ENCODE results near the gene ABCA3.
"Not testable (repeated sequence)": the region's sequence is repeated elsewhere in the genome, so short reads cannot be mapped to it uniquely, and the experiment has no call there.

Gene ABCA3

GRCh38 chr16:2278956-2279800, 61.4 kb downstream of the ABCA3 start:
- no peak for DNase-seq

- no peak for DNase-seq
Measured at GRCh38 chr16:2278272-2278608, 62.3 kb downstream of the ABCA3 start.

DNA sequence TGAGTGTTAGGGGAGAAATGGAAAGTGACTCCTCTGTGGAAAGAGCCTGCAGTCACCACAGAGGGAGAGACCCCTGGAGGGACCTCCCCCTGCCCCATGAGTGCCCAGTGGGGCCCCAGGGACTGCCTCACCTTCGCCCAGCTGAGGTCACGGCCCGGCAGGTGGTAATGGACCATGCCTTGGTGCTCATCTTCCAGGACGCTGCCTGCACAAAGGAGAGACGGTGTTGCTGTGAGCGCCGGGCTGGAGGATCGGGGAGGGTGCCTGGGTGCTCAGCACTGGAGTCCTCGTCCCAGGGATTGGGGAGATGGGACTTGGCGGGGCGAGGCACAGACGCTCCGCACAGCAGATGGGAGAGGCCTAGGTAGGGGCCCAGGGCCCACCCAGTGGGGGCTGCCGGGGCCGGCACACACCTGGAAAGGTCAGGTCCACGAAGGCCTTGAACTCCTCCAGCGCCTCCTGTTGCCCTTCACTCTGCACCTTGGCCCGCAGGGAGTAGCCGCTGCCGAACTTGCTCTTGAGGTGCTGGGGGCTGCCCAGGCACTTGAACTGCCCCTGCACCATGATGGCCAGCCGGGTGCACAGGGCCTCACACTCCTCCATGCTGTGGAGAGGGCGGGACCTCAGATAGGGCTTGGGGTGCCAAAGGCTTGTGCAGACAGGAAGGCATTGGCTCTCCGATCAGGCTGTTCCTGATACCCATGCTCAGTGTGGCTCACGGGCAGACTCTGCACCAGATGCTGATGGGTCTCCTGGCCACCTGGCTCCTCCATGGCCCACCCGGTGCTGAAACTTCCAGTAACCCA, 62.9 kb downstream of the ABCA3 start:
- no peak for DNase-seq

DNA sequence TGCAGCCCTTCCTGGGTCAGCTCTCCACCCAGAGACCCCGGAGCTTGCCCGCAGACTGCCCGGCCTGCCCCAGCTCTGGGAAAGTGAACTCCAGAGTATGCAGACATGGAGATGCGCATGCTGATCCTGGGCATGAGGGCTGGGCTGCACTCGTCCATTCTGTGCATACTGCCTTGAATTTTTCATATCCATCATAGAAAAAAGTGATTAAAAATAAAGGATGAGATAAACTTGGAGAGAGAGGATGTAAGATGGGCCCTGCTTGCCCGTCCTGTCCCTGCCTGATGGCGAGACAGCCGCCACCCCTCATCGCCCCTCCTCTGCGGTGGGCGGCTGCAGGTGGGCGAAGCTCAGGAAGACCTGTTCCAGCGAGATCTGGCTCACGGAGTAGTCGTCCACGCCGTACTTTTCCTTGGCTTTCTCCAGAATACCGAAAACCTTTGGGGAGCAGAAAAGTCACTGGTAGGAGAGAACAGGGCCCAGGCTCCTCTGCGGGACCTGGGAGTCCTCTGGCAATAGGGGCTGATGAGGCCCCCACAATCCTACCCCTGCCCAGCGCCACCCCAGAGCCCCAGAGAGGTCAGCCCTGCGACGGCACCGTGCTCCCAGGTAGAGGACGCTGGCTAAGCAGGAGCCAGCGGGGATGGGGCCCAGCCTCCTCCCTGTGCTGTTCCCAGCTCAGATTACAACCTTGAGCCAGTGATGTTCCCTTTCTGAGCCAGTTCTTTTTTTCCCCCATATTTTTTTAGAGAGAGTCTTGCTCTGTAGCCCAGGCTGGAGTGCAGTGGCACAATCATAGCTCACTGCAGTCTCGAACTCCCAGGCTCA, 63.9 kb downstream of the ABCA3 start:
- DNase-seq, result no peak

GRCh38 chr16:2275476-2276367, 64.8 kb downstream of the ABCA3 start:
- no peak for DNase-seq

- DNase-seq, result no peak
Measured at GRCh38 chr16:2273931-2274330, 66.6 kb downstream of the ABCA3 start.

GRCh38 chr16:2273484-2273883, 67.0 kb downstream of the ABCA3 start:
- no peak for DNase-seq

GRCh38 chr16:2271848-2272461, 68.6 kb downstream of the ABCA3 start:
- no peak for DNase-seq

DNA sequence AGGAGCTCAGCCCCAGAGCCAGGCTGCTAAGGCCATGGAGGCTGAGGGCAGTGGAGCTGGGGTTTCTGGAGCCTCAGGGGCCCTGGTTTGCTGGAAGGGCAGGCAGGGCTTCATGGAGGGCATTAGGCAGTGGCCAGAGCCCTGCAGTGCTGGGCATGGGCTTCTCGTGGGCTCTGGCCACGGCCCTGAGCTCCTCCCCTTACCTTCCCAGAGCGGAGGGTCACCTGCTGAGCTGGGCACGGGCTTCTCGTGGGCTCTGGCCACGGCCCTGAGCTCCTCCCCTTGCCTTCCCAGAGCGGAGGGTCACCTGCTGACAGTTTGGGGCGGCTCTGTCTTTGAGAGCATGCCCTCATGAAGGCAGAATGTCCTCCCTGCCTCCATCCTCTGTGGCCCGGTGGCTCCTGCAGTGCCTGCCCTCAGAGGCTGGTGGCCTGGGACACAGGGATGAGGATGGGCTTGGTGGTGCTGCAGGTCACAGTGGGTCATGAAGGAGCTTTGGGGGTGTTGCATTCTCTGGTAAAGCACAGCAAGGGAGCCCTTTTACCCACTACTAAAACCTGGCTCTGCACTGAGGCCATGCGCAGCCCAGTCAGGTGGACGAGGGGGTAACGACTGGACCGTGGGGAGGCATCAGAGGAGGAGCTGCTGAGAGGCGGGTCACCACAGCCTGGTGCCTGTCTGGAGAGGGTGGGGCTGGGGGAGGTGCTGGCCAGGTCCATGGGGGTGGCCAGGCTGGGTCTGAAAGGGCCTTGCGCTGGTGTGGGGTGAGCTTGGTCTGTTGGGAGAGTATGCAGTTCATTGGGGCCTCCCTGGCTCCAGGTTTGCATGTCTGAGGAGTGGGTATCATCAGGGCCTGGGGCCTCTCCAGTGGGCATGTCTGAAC, 69.7 kb downstream of the ABCA3 start:
- DNase-seq, result no peak

DNA sequence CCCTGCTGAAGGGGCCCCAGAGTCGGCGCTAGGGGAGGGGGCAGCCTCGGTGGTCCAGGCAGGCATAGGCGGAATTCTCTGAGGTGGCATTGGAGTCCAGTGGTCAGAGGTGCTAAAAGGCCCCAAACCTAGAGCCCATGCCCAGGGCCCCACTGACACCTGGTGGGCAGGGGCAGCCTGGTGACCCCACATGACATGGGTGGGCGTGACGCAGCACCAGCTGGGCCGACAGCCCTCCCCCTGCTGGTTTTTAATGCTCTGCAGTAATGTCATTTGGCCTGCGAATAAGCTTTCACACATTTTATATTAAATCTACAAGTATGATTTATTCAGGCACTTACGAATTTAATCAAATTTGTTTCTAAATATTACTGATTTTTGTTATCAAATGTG, 70.5 kb downstream of the ABCA3 start:
- no peak for DNase-seq

DNA sequence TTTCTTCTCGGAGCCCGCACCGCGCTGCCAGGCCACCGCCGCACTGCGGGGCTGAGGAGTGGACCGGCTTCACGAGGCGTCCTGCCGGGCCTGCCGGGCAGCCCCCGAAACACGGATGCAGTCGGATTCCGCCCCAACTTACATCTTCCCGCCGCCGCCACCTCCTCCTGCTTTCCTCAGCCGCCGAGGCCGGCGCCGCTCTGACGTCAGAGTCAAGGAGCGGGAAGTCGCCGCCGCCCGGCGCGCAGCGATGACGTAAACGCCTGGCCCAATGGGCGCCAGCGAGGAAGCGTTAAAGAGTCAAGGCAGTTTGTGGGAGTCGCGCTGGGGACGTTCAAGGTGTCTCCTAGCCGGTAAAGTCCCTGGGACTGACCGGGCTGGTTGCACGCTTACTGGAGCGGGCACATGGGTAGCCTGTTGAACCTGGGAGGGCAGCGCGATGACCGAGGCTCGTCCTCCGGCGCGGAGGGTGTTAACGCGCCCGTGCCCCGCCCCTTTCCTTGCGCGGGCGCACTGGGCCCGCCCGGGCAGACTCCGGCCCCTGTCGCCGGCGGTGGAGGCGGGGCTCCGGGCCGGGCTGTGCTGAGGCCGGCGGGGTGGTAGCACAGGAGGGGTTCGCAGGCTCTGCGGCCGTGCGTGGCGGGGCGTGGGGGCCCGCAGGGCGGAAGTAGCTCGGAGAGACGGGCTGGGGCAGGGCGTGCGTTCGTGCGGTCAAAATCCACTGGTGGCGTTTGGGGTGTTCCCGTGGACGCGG, 72.4 kb downstream of the ABCA3 start, which contains the start of gene RNPS1:
RNPS1 (minus strand) TSS at position 214 of the 754 bp plus-strand sequence. CDS start 3,483 bp downstream, outside the sequence.
- DNase-seq, result peak; percentile 96

DNA sequence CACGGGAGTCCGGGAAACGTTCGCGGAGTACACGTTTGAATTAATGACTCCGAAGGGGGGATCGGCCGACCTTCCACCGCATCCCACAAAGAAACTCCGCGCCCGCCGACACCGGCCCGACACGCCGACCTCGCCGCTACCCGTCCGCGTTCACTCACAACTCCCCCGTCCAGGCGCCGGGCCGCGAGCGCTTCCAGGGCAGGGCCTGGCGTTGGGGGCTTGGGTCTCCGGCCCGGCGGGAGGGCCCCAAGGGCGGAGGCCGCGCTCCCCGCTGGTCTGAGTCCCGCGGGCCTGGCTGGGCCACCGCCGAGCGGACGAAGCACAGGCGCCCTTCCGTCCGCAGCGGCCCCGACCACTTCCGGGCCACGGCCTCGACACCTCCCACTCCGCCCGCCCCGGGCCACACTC, 73.0 kb downstream of the ABCA3 start:
- DNase-seq, result not testable (repeated sequence)

GRCh38 chr16:2266887-2267286, 73.6 kb downstream of the ABCA3 start:
- peak; percentile 36 for DNase-seq

DNA sequence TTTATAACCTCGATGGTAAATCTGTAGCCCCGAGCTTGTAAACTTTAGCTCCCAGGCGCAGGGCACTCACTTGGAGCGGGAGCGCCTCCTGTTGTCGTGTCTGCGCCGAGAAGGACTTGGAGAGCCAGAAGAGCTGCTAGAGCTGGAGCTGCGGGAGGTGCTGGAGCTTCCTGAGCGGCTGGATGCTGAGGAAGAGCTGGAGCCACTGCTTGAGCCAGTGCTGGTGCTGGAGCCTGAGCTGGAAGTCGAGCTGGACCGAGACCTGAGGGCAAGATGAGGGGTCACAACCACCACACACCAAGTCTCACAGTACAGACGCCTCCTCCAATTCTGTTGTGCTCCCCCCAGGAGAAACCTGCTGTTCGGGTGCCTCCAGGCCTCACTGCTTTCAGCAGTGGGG, 77.5 kb downstream of the ABCA3 start:
- DNase-seq, result not testable (repeated sequence)

GRCh38 chr16:2260250-2260649, 80.3 kb downstream of the ABCA3 start:
- no peak for DNase-seq

- DNase-seq, result not testable (repeated sequence)
Measured at GRCh38 chr16:2258530-2258929, 82.0 kb downstream of the ABCA3 start.

GRCh38 chr16:2257726-2258125, 82.8 kb downstream of the ABCA3 start:
- DNase-seq, result no peak

DNA sequence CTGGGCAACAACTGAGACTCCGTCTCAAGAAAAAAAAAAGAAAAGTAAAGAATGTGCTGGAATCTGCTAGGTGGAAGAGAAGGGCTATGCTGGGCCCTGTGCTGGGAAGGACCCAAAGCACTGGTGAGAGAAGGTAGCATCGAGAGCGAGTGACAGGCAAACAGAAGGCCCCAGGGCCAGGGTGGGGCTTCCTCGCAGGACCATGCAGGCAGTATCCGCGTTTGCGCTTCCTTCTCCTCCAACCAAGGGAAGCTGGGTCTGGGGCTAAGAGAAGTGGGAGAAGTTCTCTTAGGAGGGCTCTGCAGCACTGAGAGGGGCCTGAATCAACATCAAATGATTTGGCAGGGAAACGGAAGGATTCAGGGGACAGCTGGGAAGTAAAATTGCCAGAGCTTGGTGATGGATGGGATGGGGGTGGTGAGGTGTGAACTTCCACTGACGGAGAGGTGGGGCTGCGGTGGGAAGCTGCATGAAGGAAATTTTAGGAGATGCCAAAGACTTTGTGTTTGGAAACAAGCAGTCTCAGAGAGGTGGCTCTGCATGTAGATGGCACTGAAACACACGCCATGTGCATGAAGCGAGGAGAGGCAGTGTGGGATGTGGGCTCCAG, 83.9 kb downstream of the ABCA3 start:
- DNase-seq, result no peak

- no peak for DNase-seq
Measured at GRCh38 chr16:2253293-2253692, 87.2 kb downstream of the ABCA3 start.
